H1 (cell line): ENCODE data around the gene CNNM4. TPM values are rescaled to one million over a fixed set of nuclear protein-coding genes. Genes with fewer than 3 reads are reported as not detected.

ENCODE experiments used
- CTCF ChIA-PET: fragments of 300-600 bp; sonication (Branson Sonifier 250); formaldehyde crosslinking; loops from one replicate; lab custom pipeline; 2021; ENCODE audit not compliant: partially characterized antibody; lab: Charles Lee
- POLR2A ChIA-PET: fragments of 300-600 bp; sonication (Branson Sonifier 250); formaldehyde crosslinking; loops from one replicate; lab custom pipeline; 2021; ENCODE audit warnings: inconsistent platforms; ENCODE audit not compliant: partially characterized antibody; lab: Charles Lee
- DNase-seq, 2 experiments: peaks; one replicate each; pipeline versions ENCODE4 v3.0.0 to v3.0.0-alpha.2; 2010 to 2022; ENCODE audit warnings: low spot score in 2 of 2, low read depth in 1 of 2, mixed read lengths in 1 of 2
- FAIRE-seq: peaks from 2 replicates; lab custom pipeline; 2011; peaks lifted over from hg19 to GRCh38; lab: Jason Lieb, UNC
- H2AFZ ChIP-seq: 2 replicates; pipeline ENCODE4 v1.8.1; 2012; ENCODE audit warnings: low read length, inconsistent platforms
- H2AK5ac ChIP-seq: 2 replicates; pipeline ENCODE4 v1.6.1; 2013; ENCODE audit warnings: low read depth, low read length
- H2BK120ac ChIP-seq: replicated peaks from 2 replicates; pipeline ENCODE3; 2013; ENCODE audit warnings: low read depth, low read length, inconsistent platforms
- H2BK12ac ChIP-seq: 2 replicates; pipeline ENCODE4 v1.6.1; 2013; ENCODE audit warnings: low read depth, low read length
- H2BK15ac ChIP-seq: 2 replicates; pipeline ENCODE4 v1.6.1; 2013; ENCODE audit warnings: low read length
- H2BK20ac ChIP-seq: 2 replicates; pipeline ENCODE4 v1.6.1; 2013; ENCODE audit warnings: low read length
- H2BK5ac ChIP-seq: 2 replicates; pipeline ENCODE4 v1.6.1; 2013; ENCODE audit warnings: low read depth, low read length
- H3K14ac ChIP-seq: 2 replicates; pipeline ENCODE4 v1.6.1; 2013; ENCODE audit warnings: inconsistent platforms; ENCODE audit not compliant: insufficient read length
- H3K18ac ChIP-seq: 2 replicates; pipeline ENCODE4 v1.6.1; 2013; ENCODE audit warnings: low read length; ENCODE audit errors: extremely low read depth
- H3K23ac ChIP-seq: 2 replicates; pipeline ENCODE4 v1.6.1; 2013; ENCODE audit warnings: inconsistent platforms; ENCODE audit not compliant: insufficient read length
- H3K23me2 ChIP-seq: 2 replicates; pipeline ENCODE4 v1.6.1; 2013; ENCODE audit warnings: low read depth, low read length
- H3K27ac ChIP-seq: 2 replicates; pipeline ENCODE4 v1.6.1; 2011; ENCODE audit warnings: low read depth, low read length, inconsistent platforms
- H3K27me3 ChIP-seq, 4 experiments: replicated peaks in 1 of 4; 1 replicate in 1 of 4; 2 replicates in 3 of 4; pipeline versions ENCODE4 v1.6.1 to v1.8.1; 2011 to 2013; ENCODE audit warnings: low read length in 3 of 4, mild to moderate bottlenecking in 3 of 4, inconsistent platforms in 2 of 4, mixed read lengths in 2 of 4, moderate library complexity in 1 of 4; ENCODE audit not compliant: control insufficient read depth in 3 of 4, insufficient read depth in 3 of 4; ENCODE audit errors: extremely low read depth in 1 of 4
- H3K36me3 ChIP-seq, 4 experiments: 2 replicates each; pipeline versions ENCODE4 v1.6.1 to v1.8.1; 2011 to 2013; ENCODE audit warnings: mild to moderate bottlenecking in 4 of 4, low read length in 3 of 4, moderate library complexity in 2 of 4, control low read depth in 1 of 4, inconsistent platforms in 1 of 4; ENCODE audit not compliant: insufficient read depth in 4 of 4, control insufficient read depth in 2 of 4
- H3K4ac ChIP-seq: replicated peaks from 2 replicates; pipeline ENCODE3; 2013; ENCODE audit warnings: low read length, low read depth, mixed read lengths, inconsistent platforms; ENCODE audit not compliant: insufficient read length
- H3K4me1 ChIP-seq, 4 experiments: replicated peaks in 1 of 4; 1 replicate in 1 of 4; 2 replicates in 3 of 4; pipeline versions ENCODE4 v1.6.1 to v1.8.1; 2011 to 2013; ENCODE audit warnings: low read length in 3 of 4, inconsistent platforms in 2 of 4, mixed read lengths in 1 of 4; ENCODE audit not compliant: insufficient read depth in 4 of 4, control insufficient read depth in 3 of 4
- H3K4me2 ChIP-seq, 2 experiments: 2 replicates each; pipeline versions ENCODE4 v1.6.1 to v1.8.1; 2011 to 2013; ENCODE audit warnings: low read depth in 2 of 2, low read length in 2 of 2, control low read depth in 1 of 2, inconsistent platforms in 1 of 2, mild to moderate bottlenecking in 1 of 2; ENCODE audit not compliant: insufficient read depth in 1 of 2
- H3K4me3 ChIP-seq, 4 experiments: fragments of 200-600, 300-600 bp in 1 of 4; sonication (generic), shearing (Covaris generic), sonication (Bioruptor Twin) in 1 of 4; 2 replicates each; pipeline versions ENCODE4 v1.5.1 to v1.8.1; 2011 to 2016; ENCODE audit warnings: low read length in 4 of 4, low read depth in 3 of 4, control low read depth in 2 of 4, inconsistent platforms in 2 of 4, mild to moderate bottlenecking in 2 of 4, mixed read lengths in 1 of 4, moderate library complexity in 1 of 4; ENCODE audit not compliant: insufficient read depth in 2 of 4; ENCODE audit errors: extremely low read depth in 1 of 4
- H3K56ac ChIP-seq: replicated peaks from 2 replicates; pipeline ENCODE3; 2013; ENCODE audit warnings: low read depth, mild to moderate bottlenecking, mixed read lengths, low read length, inconsistent platforms; ENCODE audit not compliant: insufficient read length
- H3K79me1 ChIP-seq: 2 replicates; pipeline ENCODE4 v1.6.1; 2013; ENCODE audit warnings: low read depth, low read length, control low read depth
- H3K79me2 ChIP-seq, 2 experiments: 2 replicates each; pipeline versions ENCODE4 v1.6.1 to v1.8.1; 2012 to 2013; ENCODE audit warnings: low read length in 2 of 2, mild to moderate bottlenecking in 2 of 2, inconsistent platforms in 1 of 2; ENCODE audit not compliant: insufficient read depth in 2 of 2, control insufficient read depth in 1 of 2
- H3K9ac ChIP-seq, 4 experiments: replicated peaks in 1 of 4; 1 replicate in 1 of 4; 2 replicates in 3 of 4; pipeline versions ENCODE4 v1.6.1 to v1.8.1; 2011 to 2013; ENCODE audit warnings: low read depth in 3 of 4, low read length in 3 of 4, control low read depth in 2 of 4, mild to moderate bottlenecking in 2 of 4, moderate library complexity in 2 of 4, inconsistent platforms in 1 of 4; ENCODE audit errors: extremely low read depth in 1 of 4
- H3K9me3 ChIP-seq, 2 experiments: 2 replicates each; pipeline versions ENCODE4 v1.6.1 to v1.8.1; 2012 to 2013; ENCODE audit warnings: mild to moderate bottlenecking in 2 of 2, moderate library complexity in 2 of 2, control low read depth in 1 of 2, inconsistent platforms in 1 of 2, low read depth in 1 of 2, low read length in 1 of 2, mixed read lengths in 1 of 2; ENCODE audit not compliant: insufficient read depth in 2 of 2
- H4K20me1 ChIP-seq, 2 experiments: replicated peaks in 1 of 2; 2 replicates each; pipeline versions ENCODE3 to v1.8.1; 2011 to 2013; ENCODE audit warnings: inconsistent platforms in 2 of 2, low read length in 2 of 2, mild to moderate bottlenecking in 1 of 2; ENCODE audit not compliant: insufficient read depth in 2 of 2, control insufficient read depth in 1 of 2
- H4K5ac ChIP-seq: 2 replicates; pipeline ENCODE4 v1.6.1; 2013; ENCODE audit warnings: low read length, low read depth, mixed read lengths, inconsistent platforms; ENCODE audit not compliant: insufficient read length
- H4K8ac ChIP-seq: 2 replicates; pipeline ENCODE4 v1.8.0; 2013; ENCODE audit warnings: mild to moderate bottlenecking, moderate library complexity, low read length, inconsistent platforms; ENCODE audit not compliant: insufficient read depth; ENCODE audit errors: extremely low read depth
- H4K91ac ChIP-seq: replicated peaks from 2 replicates; pipeline ENCODE3; 2013; ENCODE audit warnings: low read length, mixed read lengths, inconsistent platforms; ENCODE audit not compliant: insufficient read length
- RAD21 ChIP-seq, 2 experiments: IDR thresholded peaks in 1 of 2; conservative IDR thresholded peaks in 1 of 2; 2 replicates each; pipeline ENCODE4 v1.6.1; 2011; ENCODE audit warnings: low read depth in 2 of 2, low read length in 2 of 2, improper control_type of control experiment in 1 of 2, inconsistent platforms in 1 of 2, mild to moderate bottlenecking in 1 of 2, moderate library complexity in 1 of 2
- TBP ChIP-seq: IDR thresholded peaks from 2 replicates; pipeline ENCODE4 v1.6.1; 2011; ENCODE audit warnings: low read depth, low read length, improper control_type of control experiment
- WGBS, 2 experiments: shearing (Covaris generic) in 1 of 2; methylation state at CpG; one replicate each; pipeline versions ENCODE4 v1.1.6 to v1.1.7; 2013 to 2015; ENCODE audit warnings: low lambda C conversion rate in 2 of 2, mixed read lengths in 2 of 2, inconsistent platforms in 1 of 2, low coverage in 1 of 2, missing lambda C conversion rate in 1 of 2; ENCODE audit not compliant: insufficient replicate concordance in 2 of 2, insufficient coverage in 1 of 2, insufficient read length in 1 of 2; ENCODE audit errors: extremely low coverage in 1 of 2, missing lambda C conversion rate in 1 of 2; 5-methylcytosine and 5-hydroxymethylcytosine counted together
- polyA plus RNA-seq, 7 experiments: library from polyadenylated mRNA; depleted of rRNA in 3 of 7; stranded (reverse) in 5 of 7; unstranded in 2 of 7; fragments of >200 nt in 5 of 7; fragments of 200-250 nt in 2 of 7; gene quantifications; 1 replicate in 5 of 7; 2 replicates in 1 of 7; 4 replicates in 1 of 7; pipeline versions ENCODE4 v1.2.1 to v1.2.3, GENCODE V29; 2011 to 2013; ENCODE audit warnings: missing spikeins in 2 of 7, mixed read lengths in 2 of 7
- total RNA-seq: library from RNA; stranded (reverse); fragmentation: NEBNext Ultra II Directional; extraction: Animal tissue kit (Norgen Biotek cat#: 25700); gene quantifications from 2 replicates; pipeline ENCODE4 v1.2.1, GENCODE V29; 2021

Gene CNNM4
- total and polyA plus RNA-seq, 2 of the 8 experiments (the other 6 are each of a cell fraction or from before 2014, with no cell fraction given), result 10.3 to 11.0 TPM

- Histone ChIP-seq H3K4me1 (peaks cover 0 to 3% (median 1%) of the 10 kb centered on the region in 4 experiments; a peak in 2 of 7 replicates), H3K27me3 (no peaks in the 10 kb centered on the region), H3K4me2 (no peak overlapping the region), H2AK5ac (no peak overlapping the region), H3K9me3 (no peaks in the 10 kb centered on the region), H2BK12ac (no peak overlapping the region), H2BK5ac (no peak overlapping the region), H4K8ac (no peak overlapping the region), H3K79me2 (peaks cover 0 to 20% of the 10 kb centered on the region in 2 experiments; a peak in 2 of 4 replicates), H2BK120ac (no peak overlapping the region), H2BK15ac (no peak overlapping the region), H4K5ac (no peak overlapping the region), H3K23me2 (peaks cover 4% of the 10 kb centered on the region; the same call in 1 of the 2 replicates), H3K4ac (no peak overlapping the region), H3K56ac (no peak overlapping the region), H3K79me1 (peaks cover 6% of the 10 kb centered on the region), H3K27ac (no peak overlapping the region), H3K23ac (no peak overlapping the region), H4K20me1 (no peaks in the 10 kb centered on the region), H3K14ac (no peak overlapping the region), H3K4me3 (no peak overlapping the region), H3K36me3 (peaks cover 9 to 41% (median 26%) of the 10 kb centered on the region in 4 experiments; a peak in 7 of 8 replicates), H3K9ac (no peak overlapping the region; a peak in 1 of 7 replicates), H2AFZ (no peak overlapping the region), H4K91ac (no peak overlapping the region), H2BK20ac (no peak overlapping the region), H3K18ac (no peak overlapping the region)
- WGBS, 2 experiments, result 93% methylated on average over 2 of the region's 2 CpGs; no CpG with 5 or more reads in 1 of the 2 experiments
- DNase-seq, result no peak
- ChIA-PET POLR2A (interaction anchor here (1.5 kb wide), 1 partner anchor 94 kb away, joined by 3 read pairs; the partner anchor contains the start of gene FER1L5), CTCF (interaction anchor here (1.2 to 1.5 kb wide), 2 partner anchors 23 to 330 kb away, joined by 3 read pairs; partner anchors contain the start of gene CNNM4)
- no peak for FAIRE-seq
- TF ChIP-seq RAD21 (IDR thresholded peaks at IDR 0.05 in 1 of 2, conservative IDR thresholded peaks at IDR 0.05 in 1 of 2; ENCODE audit: low read depth in 2 of 2, low read length in 2 of 2), result no peak
- TF ChIP-seq TBP, result no peak
Measured at GRCh38 chr2:96737831-96738230, 22.9 kb upstream of the CNNM4 start.
